NCI-H345 (cell line): ENCODE results near the gene TUBD1.

Experiments used
- DNase-seq: peaks from one replicate; lab custom pipeline; 2025; lab: John Stamatoyannopoulos, UW

Gene TUBD1

DNA sequence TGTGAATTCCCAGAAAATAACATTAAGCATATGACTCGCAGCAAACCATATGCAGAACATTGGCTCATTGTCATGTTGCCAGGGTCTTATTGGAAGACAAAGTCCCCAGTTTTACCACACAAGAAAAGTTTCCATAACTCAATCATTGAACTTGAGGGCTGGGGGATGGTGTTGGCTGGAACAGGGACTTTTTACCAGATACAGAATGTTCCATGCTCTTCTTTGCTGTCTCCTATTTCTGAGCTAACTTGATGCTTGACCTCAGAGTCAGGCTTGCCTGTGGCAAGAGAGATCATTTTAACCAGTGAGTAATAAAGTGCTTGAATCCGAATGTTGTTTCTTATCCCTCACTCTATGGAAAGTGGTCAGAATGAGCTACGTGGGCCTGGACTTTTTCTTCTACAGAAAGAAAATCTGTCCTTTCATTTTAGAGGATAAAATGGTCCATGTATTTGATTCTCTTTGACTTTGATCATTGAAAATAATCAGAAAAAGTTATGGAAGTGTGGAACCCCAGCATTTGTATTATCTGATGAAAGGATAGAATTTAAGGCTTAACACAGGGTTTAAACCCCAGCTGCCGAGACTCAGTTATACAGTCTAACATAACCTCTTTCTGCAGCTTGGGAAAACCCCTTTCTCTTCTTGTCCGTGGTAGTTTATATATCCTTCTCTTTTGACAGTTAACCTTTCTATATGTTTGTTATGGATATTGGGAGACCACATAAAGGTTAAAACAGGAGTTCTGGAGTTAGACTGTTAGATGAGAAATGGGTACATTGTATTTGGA, 67.0 kb downstream of the TUBD1 start:
- no peak for DNase-seq

DNA sequence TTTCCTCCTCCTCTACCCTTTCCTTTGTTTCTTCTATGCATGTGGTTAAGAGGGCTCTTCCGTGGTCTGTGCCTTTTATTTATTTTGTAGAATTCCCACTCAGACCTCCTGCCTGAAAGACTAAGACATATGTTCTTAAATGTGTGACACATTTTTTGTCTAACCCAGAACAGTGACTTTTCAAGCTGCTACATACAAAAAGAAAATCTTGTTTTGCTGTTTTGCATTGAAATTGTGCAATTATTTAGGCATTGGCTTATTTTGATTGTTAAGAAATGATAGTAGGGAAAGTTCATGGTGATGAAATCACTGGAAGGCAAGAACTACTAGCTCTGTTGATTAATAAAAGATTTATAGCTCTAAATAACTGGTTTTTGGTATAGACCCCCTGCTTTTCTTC, 76.8 kb downstream of the TUBD1 start:
- DNase-seq = no peak

DNA sequence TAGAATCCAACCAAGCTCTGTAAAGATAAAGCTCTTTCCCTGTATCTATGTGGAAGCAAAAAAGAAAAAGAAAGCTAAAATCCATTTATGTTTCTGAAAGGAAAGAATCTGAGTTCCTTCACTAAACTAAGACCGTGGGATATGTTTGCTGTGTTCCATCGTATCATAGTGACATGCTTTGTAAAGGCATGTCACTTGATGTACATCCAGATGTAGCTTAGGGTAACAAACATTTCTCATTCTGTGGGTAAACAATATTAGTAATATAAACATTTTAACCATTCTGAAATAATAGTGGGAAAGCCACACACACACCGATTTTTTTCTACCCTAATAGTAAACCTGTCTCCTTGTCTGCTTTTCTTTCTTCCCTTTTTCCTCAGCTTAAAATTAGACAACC, 78.1 kb downstream of the TUBD1 start:
- DNase-seq = no peak

DNA sequence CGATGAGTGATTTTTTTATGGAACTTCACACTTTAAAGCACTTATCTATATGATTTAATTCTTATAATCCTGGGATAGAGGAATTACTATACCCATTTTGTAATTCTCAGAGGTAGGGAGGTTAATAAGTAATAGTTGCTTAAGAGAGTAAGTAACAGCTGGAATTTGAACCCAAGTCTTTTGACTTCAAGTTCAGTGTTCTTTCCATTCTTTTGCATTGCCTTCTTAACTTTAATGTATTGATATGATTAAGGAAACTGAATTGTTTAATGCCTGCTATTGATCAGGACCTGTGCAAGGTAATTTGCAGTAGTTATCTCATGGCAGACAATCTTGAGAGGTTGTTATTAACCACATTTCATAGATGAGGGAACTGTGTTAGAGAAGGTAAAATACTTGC, 78.5 kb downstream of the TUBD1 start:
- no peak for DNase-seq

DNA sequence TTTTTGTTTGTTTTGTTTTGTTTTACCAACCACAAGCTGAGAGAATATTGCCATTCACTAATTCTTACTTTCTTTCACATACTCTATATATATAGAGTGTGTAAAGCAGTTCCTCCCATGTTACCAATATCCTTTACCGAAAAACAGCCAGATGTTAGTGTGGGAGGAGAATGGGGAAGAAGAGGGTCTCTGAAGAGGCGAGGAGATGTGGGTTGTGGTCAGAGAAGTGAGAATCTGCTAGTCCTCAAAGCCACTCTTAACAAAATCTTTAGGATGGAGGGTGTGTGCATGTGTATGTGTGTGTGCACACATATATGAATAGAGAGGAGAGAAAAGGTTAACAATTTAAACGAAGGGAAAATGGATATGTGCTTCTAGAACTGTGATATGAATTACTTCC, 80.6 kb downstream of the TUBD1 start:
- DNase-seq = no peak

DNA sequence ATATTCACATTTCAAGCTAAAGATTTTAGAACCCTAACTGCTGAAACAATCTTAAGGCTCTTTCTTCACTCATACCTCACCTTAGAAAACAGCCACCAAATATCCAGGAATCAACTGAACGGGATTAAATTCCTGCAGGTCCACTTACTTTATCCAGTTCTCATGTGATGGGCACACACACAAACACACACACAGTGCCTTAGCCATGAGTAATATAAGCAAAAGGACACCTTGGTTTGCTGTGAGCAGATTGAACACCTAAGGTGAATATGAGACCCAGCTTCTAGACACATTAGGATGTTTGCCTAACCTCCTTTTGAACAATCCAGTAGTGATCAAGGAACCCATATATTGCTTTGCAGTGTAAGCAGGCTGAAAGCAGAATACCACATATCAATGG, 81.5 kb downstream of the TUBD1 start:
- DNase-seq = no peak

DNA sequence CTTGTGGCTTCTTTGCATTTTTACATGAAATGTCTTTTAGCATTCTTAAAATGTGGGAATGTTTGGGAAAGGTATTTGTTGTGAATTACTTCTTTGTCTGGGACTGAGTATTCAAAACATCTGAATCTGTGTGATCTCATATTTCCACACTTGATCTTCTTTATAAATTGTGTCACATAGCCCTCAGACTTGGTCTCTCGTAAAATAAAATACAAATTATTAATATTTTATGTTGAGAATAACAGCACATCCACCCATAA, 81.9 kb downstream of the TUBD1 start:
- DNase-seq = no peak
